WI38 (cell line): ENCODE measurements around the gene IL17F.

Source experiments
- H3K4me3 ChIP-seq: 2 replicates; pipeline ENCODE4 v1.5.1; 2011; ENCODE audit warnings: low read depth, mild to moderate bottlenecking, control low read depth, low read length
- CTCF ChIP-seq: IDR thresholded peaks from 2 replicates; pipeline ENCODE4 v1.5.1; 2012; ENCODE audit warnings: low read depth, mild to moderate bottlenecking, control low read depth, low read length

Gene IL17F

GRCh38 chr6:52231406-52232127 lies 12.7 kb downstream of the IL17F start:
- TF ChIP-seq CTCF: no peak

GRCh38 chr6:52230685-52231084 lies 13.6 kb downstream of the IL17F start:
- TF ChIP-seq CTCF: no peak

More at GRCh38 chr6:52231406-52232127, 12.7 kb downstream of the IL17F start:
- no peak overlapping the region for H3K4me3 ChIP-seq

GRCh38 chr6:52227495-52227894 lies 16.8 kb downstream of the IL17F start:
- no peak overlapping the region for H3K4me3 ChIP-seq
- no peak for TF ChIP-seq CTCF

More at GRCh38 chr6:52230685-52231084, 13.6 kb downstream of the IL17F start:
- no peak overlapping the region for H3K4me3 ChIP-seq

- H3K4me3 ChIP-seq: no peak overlapping the region
- TF ChIP-seq CTCF: no peak
Measured at GRCh38 chr6:52221302-52221701, 23.0 kb downstream of the IL17F start.

- no peak overlapping the region for H3K4me3 ChIP-seq
- no peak for TF ChIP-seq CTCF
Measured at GRCh38 chr6:52217761-52218160, 26.5 kb downstream of the IL17F start.

GRCh38 chr6:52216932-52217575 lies 27.2 kb downstream of the IL17F start:
- no peak overlapping the region for H3K4me3 ChIP-seq
- TF ChIP-seq CTCF: no peak

- H3K4me3 ChIP-seq: no peak overlapping the region
- TF ChIP-seq CTCF: no peak
Measured at GRCh38 chr6:52215787-52216186, 28.5 kb downstream of the IL17F start.
